GOT3 (cell line): Measurements from ENCODE around the gene TMEM263.
A peak's percentile ranks its signal among the peaks of the same experiment; 100 is the strongest.
"Not testable (repeated sequence)": the region's sequence is repeated elsewhere in the genome, so short reads cannot be mapped to it uniquely, and the experiment has no call there.

Source experiments
- DNase-seq: peaks from one replicate; lab custom pipeline; 2025; ENCODE audit warnings: mixed read lengths; lab: John Stamatoyannopoulos, UW

The TMEM263 gene

DNA sequence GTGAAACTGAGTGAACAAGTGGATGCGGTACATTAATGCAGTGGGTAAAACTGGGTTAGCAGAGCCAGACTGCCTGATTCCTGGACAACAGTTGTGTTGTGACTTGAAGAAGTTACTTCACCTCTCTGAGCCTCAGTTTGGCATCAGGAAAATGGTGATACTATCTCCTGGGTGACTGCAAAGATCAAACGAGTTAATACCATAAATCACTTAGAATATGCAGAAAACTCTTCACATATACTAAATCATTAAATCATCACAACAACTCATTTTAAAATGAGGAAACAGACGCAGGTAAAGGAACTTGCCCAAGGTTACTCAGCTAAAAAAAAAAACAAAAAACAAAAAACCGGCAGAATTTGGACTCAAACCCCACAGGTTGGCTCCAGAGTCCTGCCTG lies 30.4 kb downstream of the TMEM263 start:
- DNase-seq: no peak

DNA sequence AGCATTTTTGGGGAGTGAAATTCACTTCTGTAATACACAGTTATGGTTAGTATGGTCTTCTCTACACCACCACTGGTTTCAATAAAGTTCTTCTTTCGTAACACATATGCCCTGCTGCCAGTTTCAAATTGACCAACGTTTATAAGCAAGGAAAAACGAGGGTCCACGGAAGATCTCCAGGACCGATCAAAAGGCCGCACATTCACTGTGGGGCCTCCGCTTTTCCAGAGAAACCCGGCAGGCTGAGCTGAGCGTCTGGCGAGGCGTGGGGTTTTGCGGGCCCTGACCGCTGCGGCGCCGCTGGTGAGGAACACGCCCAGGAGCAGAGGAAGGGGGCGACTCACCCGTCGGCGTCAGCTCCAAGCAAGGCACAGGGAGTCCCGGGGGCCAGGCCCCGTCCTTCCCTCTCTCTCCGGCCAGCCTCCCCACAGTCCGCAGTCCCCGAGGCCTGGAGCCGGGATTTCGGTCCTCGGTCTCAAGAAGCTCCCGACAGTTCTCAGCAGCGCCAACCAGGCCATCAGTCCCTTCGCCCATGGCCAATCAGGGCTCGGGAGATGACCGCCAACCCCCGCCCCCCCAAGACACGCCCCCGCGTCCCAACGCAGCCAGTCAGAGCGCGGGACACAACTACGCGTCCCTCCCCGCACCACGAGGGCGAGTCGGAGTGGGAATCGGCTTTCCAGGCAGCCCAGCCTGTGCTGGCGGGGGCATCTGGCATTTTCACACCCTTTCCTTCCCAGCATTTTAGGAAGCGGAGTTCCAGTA lies 31.1 kb downstream of the TMEM263 start, which contains the start of gene MTERF2:
Gene MTERF2 (minus strand): TSS at position 522 of the 765 bp plus-strand sequence. CDS start 8,432 bp downstream, outside the sequence.
- DNase-seq: peak; percentile 58

DNA sequence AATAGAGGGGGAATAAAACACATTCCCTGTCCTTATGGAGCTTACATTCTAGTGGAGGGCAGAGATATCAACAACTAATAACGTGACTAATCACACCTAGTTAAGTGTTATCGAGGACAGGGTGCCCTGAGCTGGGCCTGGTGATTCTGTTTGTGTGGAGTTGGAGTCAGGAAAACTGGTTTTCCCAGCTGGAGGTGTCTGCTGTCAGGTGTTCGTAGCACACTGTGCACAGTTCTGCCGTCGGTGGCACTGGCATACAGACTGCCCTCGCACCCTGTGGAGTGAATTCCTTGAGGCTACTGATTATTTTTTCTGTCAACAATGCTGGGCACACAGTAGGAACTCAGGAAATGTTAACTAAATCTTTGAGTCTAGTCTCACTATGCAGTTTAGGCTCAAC lies 32.1 kb downstream of the TMEM263 start:
- no peak for DNase-seq

DNA sequence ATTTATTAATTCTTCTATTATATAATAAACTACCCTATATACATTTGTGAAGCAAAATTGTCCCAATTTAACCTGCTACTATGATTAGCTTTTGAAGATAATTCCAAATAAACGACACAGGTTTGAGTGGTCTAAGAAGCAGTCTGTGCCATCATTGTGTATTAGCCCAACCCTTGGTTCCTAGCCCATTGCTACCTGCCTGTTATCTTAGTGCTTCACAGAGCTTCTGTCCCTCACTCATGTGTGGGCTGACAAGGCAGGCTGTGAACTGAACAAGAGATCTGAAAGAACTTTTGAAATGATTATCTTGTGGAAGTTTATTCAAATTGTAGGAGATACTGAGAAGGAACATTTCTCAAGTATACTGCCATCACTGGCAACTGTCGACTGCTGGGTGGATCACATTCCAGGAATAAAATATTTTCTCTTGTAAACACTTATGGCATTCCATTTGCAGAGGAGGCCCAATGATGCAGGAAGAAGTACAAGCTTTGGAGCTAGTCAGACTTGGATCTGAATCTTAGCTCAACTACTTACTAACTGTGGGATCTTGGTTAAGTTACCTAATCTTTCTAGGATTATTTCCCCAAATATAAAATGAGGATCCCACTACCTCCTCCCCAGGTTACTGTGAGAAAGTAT lies 39.0 kb downstream of the TMEM263 start:
- DNase-seq: no peak

DNA sequence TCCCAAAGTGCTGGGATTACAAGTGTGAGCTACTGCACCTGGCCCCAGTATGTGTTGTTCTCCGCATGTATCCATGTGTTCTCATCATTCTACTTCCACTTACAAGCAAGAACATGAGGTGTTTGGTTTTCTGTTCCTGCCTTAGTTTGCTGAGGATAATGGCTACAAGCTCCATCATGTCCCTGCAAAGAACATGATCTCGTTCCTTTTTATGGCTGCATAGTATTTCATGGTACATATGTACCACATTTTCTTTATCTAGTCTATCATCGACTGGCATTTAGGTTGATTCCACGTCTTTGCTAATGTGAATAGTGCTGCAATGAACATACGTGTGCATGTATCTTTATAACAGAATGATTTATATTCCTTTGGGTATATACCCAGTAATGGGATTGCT lies 40.4 kb downstream of the TMEM263 start:
- not testable (repeated sequence) for DNase-seq

DNA sequence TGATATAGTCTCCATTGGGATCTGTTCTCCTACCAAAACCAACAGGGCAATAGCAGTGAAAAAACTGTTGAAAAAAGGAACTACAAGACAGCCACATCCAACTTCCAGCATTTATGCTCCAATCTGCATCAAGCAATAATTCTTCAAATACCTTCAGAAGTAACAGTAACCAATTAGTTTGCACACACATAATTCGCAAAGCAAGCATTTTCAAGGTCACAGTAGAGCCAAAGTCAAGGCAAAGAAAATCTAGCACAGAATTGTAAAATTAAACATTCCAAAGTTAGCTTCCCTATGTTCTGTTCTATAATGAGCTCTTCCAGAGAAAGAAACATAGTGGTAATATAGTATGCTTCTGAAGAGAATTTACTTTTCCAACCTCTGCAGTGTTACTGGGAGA lies 42.2 kb downstream of the TMEM263 start:
- no peak for DNase-seq

DNA sequence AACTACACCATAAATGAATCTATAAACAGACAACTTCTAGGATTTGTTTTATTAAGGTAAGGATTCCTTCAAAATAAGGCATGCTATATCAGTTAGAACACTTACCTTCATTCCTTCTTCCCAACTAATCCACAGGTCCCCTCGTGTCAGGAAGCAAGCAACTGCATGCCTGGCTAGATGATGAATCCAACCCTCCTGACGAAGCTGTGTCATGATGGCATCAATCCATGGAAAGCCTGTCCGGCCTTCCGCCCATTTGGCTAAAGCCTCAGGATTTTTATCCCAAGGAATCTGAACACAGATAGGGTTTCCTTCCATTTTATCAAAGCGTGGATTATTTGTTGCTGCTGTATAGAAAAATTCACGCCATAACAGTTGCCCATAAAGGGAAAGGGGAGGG lies 43.7 kb downstream of the TMEM263 start:
- no peak for DNase-seq

DNA sequence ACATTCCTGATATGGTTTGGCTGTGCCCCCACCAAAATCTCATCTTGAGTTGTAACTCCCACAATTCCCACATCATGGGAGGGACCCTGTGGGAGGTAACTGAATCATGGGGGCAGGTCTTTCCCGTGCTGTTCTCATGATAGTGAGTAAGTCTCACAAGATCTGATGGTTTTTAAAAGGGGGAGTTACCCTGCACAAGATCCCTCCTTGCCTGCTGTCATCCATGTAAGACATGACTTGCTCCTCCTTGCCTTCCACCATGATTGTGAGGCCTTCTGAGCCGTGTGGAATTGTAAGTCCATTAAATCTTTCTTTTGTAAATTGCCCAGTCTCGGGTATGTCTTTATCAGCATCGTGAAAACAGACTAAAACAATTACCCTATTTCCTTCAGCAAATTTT lies 47.0 kb downstream of the TMEM263 start:
- DNase-seq: not testable (repeated sequence)

DNA sequence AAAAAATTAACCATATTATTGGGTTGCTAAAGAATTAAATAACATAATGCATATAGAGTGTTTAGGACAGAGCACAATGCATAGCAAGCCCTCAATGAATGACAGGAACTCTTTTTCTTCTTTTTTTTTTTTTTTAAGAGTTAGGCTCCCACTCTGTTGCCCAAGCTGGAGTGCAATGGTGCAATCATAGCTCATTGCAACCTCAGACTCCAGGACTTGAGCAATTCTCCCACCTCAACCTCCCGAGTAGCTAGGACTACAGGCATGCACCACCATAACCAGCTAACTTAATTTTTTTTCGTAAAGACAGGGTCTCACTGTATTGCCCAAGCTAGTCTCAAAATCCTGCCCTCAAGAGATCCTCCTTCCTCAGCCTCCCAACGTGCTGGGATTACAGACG lies 51.7 kb downstream of the TMEM263 start:
- no peak for DNase-seq

DNA sequence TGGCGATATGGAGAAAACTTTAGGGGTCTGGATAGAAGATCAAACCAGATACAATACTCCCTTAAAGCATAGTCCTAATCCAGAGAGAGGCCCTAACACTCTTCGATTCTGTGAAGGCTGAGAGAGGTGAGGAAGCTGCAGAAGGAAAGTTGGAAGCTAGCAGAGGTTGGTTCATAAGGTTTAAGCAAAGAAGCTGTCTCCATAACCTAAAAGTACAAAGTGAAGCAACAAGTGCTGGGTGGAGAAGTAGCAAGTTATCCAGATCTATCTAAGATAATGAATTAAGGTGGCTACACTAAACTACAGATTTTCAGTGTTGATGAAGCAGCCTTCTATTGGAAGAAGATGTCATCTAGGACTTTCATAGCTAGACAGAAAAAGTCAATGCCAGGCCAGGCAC lies 55.8 kb downstream of the TMEM263 start:
- no peak for DNase-seq

DNA sequence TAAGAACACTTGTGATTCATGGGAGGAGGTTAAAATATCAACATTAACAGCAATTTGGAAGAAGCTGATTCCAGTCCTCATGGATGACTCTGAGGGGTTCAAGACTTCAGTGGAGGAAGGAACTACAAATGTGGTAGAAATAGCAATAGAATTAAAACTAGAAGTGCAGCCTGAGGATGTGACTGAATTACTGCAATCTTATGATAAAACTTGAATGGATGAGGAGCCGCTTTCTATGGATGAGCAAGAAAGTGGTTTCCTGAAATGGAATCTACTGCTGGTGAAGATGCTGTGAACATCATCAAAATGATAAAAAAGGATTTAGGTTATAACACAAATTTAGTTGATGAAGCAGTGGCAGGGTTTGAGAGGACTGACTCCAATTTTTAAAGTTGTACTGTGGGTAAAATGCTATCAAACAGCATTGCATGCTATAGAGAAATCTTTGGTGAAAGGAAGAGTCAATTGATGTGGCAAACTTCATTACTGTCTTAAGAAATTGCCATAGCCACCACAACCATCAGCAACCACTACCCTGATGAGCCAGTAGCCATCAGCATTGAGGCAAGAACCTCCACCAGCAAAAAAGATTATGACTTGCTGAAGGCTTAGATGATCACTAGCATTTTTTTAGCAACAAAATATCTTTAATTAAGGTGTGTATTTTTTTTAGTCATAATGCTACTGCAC lies 57.2 kb downstream of the TMEM263 start:
- no peak for DNase-seq

DNA sequence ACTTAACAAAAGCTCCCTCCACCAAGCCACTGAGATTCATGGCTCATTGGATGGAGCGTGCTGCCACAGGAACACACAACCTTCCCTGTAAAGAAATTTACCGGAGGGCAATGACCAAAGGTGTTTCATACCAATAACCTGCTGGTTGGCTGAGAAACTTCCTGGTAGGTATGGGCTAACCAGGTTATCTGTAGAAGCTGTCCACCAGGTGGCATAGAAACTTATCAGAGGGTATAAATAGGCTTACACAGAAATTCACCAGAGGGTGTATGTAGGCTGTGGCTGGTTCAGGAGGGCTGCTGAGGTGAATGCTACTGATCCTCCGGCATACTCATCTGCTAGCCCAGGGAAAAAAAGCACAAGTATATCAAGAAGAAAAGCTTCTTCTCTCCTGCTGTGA lies 58.3 kb downstream of the TMEM263 start:
- DNase-seq: no peak

DNA sequence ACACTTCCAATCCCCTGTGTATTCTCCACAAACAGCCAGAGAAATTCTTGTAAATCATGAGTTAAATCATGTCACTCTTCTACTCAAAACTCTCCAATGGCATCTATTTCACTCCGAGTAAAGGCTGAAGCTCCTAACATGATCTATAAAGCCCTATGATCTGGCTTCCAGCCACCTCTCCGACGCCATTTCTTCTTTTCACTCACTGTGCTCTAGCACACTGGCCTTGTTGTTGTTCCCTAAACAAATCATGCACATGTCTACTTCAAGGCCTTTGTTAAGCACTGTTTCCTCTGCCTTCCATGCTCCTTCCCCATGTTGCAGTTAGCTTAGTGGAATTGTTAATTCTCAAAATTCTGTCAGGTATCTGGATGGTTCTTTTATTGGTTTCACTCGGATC lies 61.3 kb downstream of the TMEM263 start:
- no peak for DNase-seq

DNA sequence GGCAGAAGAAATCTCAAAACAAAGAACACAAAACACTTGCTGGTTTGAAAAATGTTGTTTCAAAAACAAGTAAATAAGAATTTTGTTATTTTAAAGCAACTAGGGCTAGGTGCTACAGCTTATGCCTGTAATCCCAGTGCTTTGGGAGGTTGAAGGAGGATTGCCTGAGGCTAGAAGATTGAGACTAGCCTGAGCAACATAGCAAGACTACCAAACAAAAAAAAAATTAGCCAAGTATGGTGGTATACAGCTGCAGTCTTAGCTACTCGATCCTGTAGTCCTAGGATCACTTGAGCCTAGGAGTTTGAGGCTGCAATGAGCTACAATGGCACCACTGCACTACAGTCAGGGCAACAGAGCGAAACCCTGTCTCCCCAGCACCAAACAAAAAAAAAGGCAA lies 63.8 kb downstream of the TMEM263 start:
- DNase-seq: no peak
